ENCODE measurements around the gene DNAL1.

DNA sequence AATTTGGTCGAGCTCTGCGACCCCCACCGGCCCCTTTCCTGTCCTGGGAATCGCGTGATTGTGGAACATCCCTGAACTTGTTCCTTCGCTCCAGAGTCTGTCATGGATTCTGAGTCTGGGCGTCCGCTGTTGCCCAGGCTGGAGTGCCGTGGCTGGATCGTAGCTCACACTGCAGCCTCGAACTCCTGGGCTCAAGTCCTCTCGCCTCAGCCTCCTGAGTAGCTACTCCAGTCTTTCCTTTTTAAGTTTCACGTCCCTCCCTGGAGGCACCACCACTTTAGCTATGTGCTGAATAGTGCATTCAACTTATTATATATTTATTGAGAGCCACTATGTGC is 31.8 kb upstream of the DNAL1 start:
- peak; percentile 65 for TF ChIP-seq EZH2 (IDR thresholded peaks at IDR 0.05)
- TF ChIP-seq, protein P1, sequence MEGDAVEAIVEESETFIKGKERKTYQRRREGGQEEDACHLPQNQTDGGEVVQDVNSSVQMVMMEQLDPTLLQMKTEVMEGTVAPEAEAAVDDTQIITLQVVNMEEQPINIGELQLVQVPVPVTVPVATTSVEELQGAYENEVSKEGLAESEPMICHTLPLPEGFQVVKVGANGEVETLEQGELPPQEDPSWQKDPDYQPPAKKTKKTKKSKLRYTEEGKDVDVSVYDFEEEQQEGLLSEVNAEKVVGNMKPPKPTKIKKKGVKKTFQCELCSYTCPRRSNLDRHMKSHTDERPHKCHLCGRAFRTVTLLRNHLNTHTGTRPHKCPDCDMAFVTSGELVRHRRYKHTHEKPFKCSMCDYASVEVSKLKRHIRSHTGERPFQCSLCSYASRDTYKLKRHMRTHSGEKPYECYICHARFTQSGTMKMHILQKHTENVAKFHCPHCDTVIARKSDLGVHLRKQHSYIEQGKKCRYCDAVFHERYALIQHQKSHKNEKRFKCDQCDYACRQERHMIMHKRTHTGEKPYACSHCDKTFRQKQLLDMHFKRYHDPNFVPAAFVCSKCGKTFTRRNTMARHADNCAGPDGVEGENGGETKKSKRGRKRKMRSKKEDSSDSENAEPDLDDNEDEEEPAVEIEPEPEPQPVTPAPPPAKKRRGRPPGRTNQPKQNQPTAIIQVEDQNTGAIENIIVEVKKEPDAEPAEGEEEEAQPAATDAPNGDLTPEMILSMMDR (IDR thresholded peaks at IDR 0.05): no peak
- TF ChIP-seq EZH2phosphoT487 (IDR thresholded peaks at IDR 0.05): peak; percentile 28
